G401.6 (cell line): ENCODE measurements around the gene ARL13A.
"Not testable (repeated sequence)": the region's sequence is repeated elsewhere in the genome, so short reads cannot be mapped to it uniquely, and the experiment has no call there.

Source experiments
- FAIRE-seq: peaks from 2 replicates; lab custom pipeline; 2012; peaks lifted over from hg19 to GRCh38; lab: Jason Lieb, UNC

ARL13A gene

GRCh38 chrX:100969408-100969807 is at the start of gene ARL13A:
Gene ARL13A (plus strand): TSS chrX:100969708. CDS start chrX:100973690, 3,982 bp downstream.
- no peak for FAIRE-seq

DNA sequence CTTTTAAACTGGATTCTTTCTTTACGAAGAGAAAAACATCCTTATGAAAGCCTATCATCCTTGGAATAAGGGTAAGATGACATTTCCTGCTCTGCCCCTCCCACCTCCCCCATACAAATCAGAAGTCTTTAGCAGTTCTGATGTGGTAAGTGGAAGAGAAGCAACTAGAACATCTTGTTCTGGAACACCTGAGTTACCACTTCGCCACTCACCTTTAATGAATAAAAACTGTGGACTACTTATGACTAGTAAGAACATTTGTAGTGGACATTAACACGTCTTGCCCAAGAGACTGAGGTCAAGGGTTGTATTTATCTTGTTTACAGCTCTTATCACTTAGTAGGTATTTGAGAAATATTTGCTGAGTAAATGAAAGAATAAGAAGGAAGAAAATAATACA is 45.1 kb upstream of the ARL13A start:
- FAIRE-seq, result no peak

DNA sequence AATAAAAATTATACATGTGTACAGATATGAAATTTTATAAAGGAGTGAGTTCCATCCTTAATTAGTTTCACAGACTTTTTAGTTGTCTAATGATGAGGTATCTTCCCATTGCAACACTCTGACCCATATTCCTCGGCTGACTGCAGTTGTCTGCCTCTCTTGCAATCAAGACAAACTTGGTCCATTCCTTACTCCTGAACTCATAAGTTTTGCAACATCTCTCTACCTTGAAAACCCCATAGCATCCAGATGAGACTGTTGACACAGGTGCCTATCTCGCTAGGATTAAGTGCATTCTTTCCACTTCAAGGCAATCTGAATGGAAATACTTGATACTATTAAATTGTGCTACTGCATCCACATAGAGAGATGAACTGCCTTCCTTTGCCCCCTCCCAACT is 43.1 kb upstream of the ARL13A start:
- FAIRE-seq, result no peak

- no peak for FAIRE-seq
Observed at GRCh38 chrX:100928660-100929613, 40.6 kb upstream of the ARL13A start, which contains the start of gene XKRX. Gene XKRX (minus strand): TSS chrX:100928917. CDS start chrX:100928304, 613 bp downstream.

DNA sequence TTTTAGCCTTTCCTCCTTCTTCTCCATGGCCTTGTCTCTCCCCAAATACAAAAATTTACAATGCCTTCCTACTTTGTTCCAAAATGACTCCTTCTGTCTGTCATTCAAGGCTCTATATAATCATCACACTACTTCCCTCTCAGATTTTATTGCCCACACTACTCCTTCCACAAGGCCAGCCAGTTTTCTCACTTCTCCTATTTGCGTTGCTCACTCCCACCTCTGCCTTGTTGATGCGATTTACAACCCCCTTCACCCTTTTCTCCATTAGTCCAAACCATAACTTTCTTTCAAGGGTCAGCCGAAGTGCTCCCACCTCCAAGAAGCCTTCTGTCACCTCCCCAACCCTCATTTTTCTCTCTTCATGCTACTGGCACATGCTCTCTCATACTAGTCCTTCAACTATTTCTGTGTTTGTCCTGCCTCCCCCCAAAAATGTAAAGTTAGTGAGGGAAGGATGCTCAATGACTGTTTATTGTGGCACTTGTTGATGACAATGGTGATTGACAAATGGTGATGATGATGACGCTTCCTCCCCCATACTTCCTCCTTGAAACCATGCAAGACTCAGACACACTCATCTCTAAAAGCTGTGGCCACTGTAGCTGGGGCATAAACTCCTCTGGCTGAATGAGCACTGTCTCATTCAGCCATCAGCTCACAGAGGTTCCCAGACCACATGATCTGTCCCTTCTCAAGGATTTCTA is 38.1 kb upstream of the ARL13A start:
- FAIRE-seq, result no peak

DNA sequence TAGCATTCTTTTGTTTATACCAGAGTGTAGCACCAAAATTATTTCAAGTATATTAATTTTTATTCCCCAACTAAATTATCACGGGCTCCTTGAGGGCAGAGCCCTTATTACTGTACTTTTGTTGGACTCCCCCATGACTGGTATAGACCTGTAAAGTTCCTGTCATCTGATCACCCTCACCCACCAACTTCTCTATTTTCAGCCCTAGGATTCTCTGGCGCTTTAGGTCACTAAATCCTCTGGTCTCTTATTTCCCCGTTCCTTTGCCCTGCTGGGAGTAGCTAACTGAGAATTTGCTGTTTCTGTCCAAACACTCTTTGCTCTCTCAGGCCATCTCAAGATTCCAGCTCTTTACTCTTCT is 37.6 kb upstream of the ARL13A start:
- no peak for FAIRE-seq

- FAIRE-seq, result no peak
Observed at GRCh38 chrX:100935767-100936166, 33.7 kb upstream of the ARL13A start.

- no peak for FAIRE-seq
Observed at GRCh38 chrX:100939333-100939732, 30.2 kb upstream of the ARL13A start.

- no peak for FAIRE-seq
Observed at GRCh38 chrX:100944601-100945000, 24.9 kb upstream of the ARL13A start.

GRCh38 chrX:100946299-100946927 is 23.1 kb upstream of the ARL13A start:
- no peak for FAIRE-seq

- no peak for FAIRE-seq
Observed at GRCh38 chrX:100948557-100948956, 21.0 kb upstream of the ARL13A start.

GRCh38 chrX:100962811-100963210 is 6.7 kb upstream of the ARL13A start:
- FAIRE-seq, result no peak

GRCh38 chrX:100964362-100964761 is 5.1 kb upstream of the ARL13A start:
- FAIRE-seq, result no peak

DNA sequence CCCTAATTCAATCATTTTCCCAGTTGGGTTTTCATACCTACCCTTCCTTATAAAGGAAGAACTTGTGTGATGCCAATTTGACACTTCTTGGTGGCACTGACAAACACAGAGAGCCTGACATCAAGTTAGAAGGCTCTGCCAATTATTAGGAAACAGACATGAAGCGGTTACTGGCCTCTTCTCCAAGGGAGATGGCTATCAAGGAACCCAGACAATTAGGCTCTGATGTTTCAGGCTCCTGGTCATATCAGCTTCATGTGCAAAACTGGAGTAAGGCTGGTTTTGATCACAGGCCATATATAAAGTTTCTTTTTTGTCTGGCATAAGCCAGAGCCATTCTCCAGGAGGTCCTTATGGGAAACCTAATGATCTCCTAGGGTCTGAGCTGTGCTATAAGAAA is 428 bp downstream of the ARL13A start:
- FAIRE-seq, result no peak

- no peak for FAIRE-seq
Observed at GRCh38 chrX:100973411-100973810, 3.9 kb downstream of the ARL13A start.

- no peak for FAIRE-seq
Observed at GRCh38 chrX:100975212-100975611, 5.7 kb downstream of the ARL13A start.

GRCh38 chrX:100976211-100976610 is 6.7 kb downstream of the ARL13A start:
- FAIRE-seq, result no peak

DNA sequence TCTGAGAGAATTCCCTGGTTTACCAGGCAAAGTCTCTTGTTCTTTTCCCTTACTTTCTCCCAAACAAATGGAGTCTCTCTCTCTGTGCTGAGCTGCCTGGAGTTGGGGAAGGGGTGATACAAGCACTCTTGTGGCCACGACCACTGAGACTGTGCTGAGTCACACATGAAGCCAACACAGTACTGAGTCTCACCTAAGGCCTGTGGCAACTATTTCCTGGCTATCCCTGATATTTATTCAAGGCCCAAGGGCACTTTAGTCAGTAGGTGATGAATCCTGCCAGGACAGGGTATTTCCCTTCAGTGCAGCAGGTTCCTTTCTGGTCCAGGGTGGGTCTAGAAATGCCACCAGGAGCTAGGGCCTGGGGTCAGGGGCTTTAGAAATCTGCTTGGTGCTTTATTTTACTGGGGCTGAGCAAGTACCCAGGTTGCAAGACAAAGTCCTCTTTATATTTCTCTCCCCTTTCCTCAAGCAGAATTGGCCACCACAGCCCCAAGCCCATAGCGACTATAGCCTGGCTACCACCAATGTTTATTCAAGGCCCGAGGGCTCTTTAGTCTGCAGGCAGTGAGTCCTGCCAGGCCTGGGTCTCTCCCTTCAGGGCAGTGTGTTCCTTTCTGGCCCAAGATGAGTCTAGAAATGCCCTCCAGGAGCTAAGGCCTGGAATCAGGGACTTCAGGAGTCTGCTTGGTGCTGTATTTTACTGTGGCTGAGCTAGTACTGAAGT is 10.5 kb downstream of the ARL13A start:
- no peak for FAIRE-seq

- no peak for FAIRE-seq
Observed at GRCh38 chrX:100980608-100981497, 11.3 kb downstream of the ARL13A start.

DNA sequence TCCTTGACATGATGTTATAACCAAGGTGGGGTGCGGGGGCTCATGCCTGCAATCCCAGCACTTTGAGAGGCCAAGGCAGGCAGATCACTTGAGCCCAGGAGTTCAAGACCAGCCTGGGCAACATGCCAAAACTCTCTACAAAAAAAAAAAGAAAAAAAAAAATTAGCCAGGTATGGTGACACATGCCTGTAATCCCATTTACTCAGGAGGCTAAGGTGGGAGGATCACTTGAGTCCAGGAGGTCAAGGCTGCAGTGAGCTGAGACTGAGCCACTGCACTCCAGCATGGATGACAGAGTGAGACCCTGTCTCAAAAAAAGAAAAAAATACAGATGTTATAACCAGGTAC is 12.0 kb downstream of the ARL13A start:
- FAIRE-seq, result not testable (repeated sequence)

DNA sequence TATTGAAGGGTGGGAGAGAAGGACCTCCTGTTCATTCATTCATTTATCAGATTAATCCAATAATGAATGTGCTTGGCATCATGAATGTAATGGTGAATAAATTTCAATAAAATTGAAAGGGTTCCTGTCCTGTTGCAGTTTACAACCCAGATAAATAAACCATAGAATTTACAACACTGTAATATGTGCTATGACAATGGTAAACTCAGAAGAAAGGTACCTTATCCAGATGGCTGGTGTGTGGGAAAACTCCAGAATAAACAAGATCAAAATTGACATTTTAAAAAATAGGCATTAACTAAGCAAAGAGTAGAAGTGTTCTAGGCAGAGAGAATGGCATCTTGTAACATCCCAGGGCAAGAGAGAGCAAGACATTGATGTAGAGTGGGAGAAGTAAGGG is 15.3 kb downstream of the ARL13A start:
- no peak for FAIRE-seq
